Measurements from ENCODE around the gene MATCAP1. TPM values are rescaled to one million over a fixed set of nuclear protein-coding genes. Genes with fewer than 3 reads are reported as not detected.
A peak's percentile ranks its signal among the peaks of the same experiment; 100 is the strongest.

The MATCAP1 gene
- total and polyA plus RNA-seq, 8 donors = 36.8 to 66.9 (median 57.0) TPM

DNA sequence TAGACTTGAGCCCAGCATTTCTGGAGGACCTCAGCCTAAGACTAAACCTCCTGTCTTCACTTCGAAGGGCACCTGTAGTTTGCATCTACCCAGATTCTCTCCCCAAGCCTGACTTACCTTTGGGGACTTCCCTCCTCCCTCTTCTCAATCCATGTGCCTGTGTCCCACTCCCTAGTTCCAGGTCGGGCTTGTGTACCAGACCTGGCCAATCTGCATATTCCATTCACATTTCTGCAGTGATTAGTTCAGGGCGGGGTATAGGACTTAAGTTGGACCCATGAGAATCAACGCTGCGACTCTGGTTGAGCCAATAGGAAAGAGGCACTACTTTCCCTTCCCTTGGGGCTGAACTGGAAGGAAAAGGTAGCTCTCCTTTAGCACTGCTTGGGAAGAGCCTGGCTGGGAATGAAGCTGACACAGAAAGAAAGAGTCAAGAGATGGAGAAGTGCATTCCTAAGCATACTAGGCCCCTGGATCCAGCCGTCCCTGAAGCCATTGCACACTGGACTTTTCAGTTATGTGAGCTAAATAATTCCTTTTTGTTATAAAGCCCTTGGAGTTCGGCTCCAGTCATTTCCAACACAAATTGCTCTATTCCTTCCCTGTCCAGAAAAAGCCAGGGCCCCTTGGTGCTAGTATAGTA, 26.5 kb downstream of the MATCAP1 start:
- Histone ChIP-seq H3K36me3 (peaks cover 0 to 11% of the 10 kb centered on the region in 2 donors), H3K27me3 (peaks cover 0 to 25% of the 10 kb centered on the region in 2 donors), H3K9me3 (no peaks in the 10 kb centered on the region), H3K27ac (no peak overlapping the region), H3K4me1 (peaks cover 12 to 49% of the 10 kb centered on the region in 2 donors), H3K4me3 (no peak overlapping the region)
- DNase-seq (no peak), ATAC-seq (no peak)
- TF ChIP-seq, protein P1, sequence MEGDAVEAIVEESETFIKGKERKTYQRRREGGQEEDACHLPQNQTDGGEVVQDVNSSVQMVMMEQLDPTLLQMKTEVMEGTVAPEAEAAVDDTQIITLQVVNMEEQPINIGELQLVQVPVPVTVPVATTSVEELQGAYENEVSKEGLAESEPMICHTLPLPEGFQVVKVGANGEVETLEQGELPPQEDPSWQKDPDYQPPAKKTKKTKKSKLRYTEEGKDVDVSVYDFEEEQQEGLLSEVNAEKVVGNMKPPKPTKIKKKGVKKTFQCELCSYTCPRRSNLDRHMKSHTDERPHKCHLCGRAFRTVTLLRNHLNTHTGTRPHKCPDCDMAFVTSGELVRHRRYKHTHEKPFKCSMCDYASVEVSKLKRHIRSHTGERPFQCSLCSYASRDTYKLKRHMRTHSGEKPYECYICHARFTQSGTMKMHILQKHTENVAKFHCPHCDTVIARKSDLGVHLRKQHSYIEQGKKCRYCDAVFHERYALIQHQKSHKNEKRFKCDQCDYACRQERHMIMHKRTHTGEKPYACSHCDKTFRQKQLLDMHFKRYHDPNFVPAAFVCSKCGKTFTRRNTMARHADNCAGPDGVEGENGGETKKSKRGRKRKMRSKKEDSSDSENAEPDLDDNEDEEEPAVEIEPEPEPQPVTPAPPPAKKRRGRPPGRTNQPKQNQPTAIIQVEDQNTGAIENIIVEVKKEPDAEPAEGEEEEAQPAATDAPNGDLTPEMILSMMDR (IDR thresholded peaks at IDR 0.05) = no peak
- intact Hi-C loops (cut with DNase I) = loop anchor here in 1 of 2 donors (5.0 to 10.0 kb wide), 2 partner anchors 142 to 180 kb away; no protein-coding TSS in a partner anchor

DNA sequence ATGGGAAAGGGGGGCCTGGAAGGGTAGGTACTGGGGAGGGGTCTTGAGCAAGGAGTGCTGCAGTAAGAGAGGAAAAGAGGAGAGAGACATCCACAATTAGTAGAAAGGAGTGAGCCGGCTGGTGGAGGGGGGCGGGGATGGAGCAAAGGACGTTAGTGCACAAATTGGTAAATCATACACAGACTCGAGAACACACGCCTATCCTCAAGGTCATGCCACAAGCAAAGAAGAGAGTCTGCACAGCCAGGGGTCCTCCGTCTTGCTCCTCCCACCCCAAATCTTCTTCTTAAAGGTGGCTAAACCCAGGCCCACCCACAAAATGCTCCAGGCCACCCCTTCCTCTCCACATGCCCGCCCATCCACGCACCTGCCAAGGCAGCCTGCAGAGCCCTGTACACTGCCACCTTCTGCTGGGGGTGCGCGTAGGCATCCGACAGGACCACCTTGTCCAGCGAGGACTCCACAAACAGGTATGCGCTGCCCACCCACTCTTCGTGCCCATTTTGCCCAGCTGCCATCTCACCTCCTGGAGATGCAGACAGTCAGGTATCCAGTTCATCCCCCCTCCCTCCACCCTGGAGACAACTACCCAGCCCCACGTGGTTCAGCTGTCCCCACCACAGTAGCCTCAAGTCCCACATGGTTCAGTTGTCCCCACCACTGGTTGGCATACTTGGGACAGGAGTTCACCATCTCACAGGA, 27.5 kb downstream of the MATCAP1 start:
- Histone ChIP-seq H3K27ac (no peak overlapping the region), H3K36me3 (peaks cover 0 to 11% of the 10 kb centered on the region in 2 donors), H3K4me1 (peaks cover 8 to 46% of the 10 kb centered on the region in 2 donors), H3K27me3 (peaks cover 0 to 25% of the 10 kb centered on the region in 2 donors), H3K4me3 (no peak overlapping the region), H3K9me3 (no peaks in the 10 kb centered on the region)
- DNase-seq = no peak
- TF ChIP-seq, protein P1 (IDR thresholded peaks at IDR 0.05) = no peak
- intact Hi-C loops (cut with DNase I) = loop anchor here in 1 of 2 donors (5.0 to 10.0 kb wide), 2 partner anchors 141 to 179 kb away; no protein-coding TSS in a partner anchor
- ATAC-seq = no peak

DNA sequence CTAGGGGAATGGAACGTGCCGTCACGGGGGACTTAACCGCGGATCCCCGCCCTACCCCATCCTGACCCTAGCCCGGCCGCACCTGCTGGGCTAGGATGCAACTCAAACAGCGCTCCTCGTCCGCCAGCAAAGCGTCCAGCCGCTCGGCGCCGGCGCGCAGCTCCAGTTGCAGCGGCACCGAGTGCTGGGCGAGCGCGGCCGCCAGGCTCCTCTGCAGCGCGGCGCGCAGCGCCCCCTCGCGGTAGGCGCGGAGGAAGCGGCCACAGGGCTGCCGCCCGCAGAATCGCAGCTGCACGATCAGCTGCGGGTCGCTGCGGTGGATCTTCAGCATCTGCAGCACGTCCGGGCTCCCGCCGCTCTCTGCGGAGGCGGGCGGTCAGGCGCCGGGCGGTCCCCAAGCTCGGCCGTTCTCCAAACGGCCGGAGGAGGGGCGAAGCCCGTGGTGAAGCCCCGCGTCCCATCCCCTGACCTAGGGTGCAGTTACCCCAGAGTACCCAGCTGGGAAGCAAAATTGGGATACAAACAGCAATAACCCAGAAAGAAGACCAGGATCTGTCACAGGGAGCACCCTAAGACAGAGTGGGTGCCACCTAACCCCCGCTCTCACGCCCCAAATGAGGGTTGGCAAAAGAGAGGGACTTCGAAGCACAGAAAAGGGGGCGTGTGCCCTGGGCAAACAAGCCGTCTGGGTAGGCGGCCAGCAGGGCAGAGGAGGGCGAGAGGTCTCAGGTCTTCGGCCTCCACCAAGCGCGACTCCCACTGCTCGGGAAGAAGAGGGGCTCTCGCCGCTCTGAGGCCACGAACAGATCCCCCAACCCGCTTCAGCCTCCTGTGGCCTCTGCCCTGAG, 28.2 kb downstream of the MATCAP1 start:
- ATAC-seq (peak; percentile 62), DNase-seq (peak; percentile 76 to 97 (median 84))
- intact Hi-C loops (cut with DNase I) = loop anchor here in 1 of 2 donors (5.0 to 10.0 kb wide), 2 partner anchors 141 to 178 kb away; no protein-coding TSS in a partner anchor
- Histone ChIP-seq H3K36me3 (peaks cover 0 to 11% of the 10 kb centered on the region in 2 donors), H3K27me3 (peaks cover 0 to 31% of the 10 kb centered on the region in 2 donors), H3K27ac (no peak overlapping the region), H3K4me3 (no peak overlapping the region), H3K4me1 (peaks cover 4 to 49% of the 10 kb centered on the region in 2 donors), H3K9me3 (no peaks in the 10 kb centered on the region)
- TF ChIP-seq, protein P1 (IDR thresholded peaks at IDR 0.05) = peak; percentile 97 to 98

GRCh38 chr16:67154578-67155294, 29.0 kb downstream of the MATCAP1 start:
- Histone ChIP-seq H3K27ac (no peak overlapping the region), H3K27me3 (peaks cover 0 to 39% of the 10 kb centered on the region in 2 donors), H3K4me3 (no peak overlapping the region), H3K9me3 (no peaks in the 10 kb centered on the region), H3K36me3 (peaks cover 0 to 11% of the 10 kb centered on the region in 2 donors), H3K4me1 (peaks cover 4 to 56% of the 10 kb centered on the region in 2 donors)
- intact Hi-C loops (cut with DNase I) = loop anchor here in 1 of 2 donors (5.0 to 10.0 kb wide), 2 partner anchors 140 to 177 kb away; no protein-coding TSS in a partner anchor
- DNase-seq (no peak), ATAC-seq (no peak)
- TF ChIP-seq, protein P1 (IDR thresholded peaks at IDR 0.05) = no peak
